T47D (cell line): ENCODE measurements around the gene RBMS3.

Experiments
- DNase-seq, 2 experiments: peaks; one replicate each; pipeline versions ENCODE4 v3.0.0 to v3.0.0-alpha.2; 2011 to 2012; ENCODE audit warnings: low read depth in 1 of 2, low spot score in 1 of 2
- JUND ChIP-seq: IDR thresholded peaks from 2 replicates; pipeline ENCODE4 v1.6.1; 2012; ENCODE audit warnings: low read depth
- in situ Hi-C: cut with HindIII; loops from 2 replicates; pipeline ENCODE4 v1.10.0; 2016; ENCODE audit warnings: low sequenced_read_pairs, low pct_unique_long_range_greater_than_20kb

Gene RBMS3

DNA sequence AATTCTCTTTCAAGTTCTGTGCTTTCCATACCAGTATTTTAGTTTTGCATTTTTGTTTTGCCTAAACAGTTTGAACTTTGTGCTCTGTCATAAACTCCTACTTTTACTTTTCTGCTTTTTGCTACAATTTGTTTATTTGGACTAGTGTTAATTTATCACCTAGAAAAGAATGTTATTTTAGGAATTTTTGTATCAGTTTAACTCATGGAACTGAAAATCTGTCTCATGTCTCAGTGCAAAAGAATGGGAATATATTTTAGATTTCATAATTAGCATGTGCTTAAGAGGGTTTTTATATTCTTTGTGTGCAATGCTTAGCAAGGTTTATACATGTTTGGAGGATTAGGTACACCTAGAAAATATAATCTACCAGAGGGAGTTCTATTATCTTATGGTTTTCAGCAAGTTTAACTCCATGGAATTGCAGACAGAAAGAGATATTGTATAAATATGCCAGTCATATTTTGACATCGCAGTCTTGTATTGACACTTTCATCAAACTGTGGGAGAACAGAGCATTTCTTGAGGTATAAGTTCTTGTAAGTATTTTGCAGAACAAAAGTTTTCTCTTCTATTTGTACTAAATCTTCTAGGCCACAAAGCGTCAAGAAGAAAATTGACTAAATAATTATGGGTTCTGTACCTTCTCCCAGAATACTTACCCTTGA is 409.9 kb downstream of the RBMS3 start:
- no peak for TF ChIP-seq JUND
- no peak for DNase-seq
- in situ Hi-C loops = no loop called here

DNA sequence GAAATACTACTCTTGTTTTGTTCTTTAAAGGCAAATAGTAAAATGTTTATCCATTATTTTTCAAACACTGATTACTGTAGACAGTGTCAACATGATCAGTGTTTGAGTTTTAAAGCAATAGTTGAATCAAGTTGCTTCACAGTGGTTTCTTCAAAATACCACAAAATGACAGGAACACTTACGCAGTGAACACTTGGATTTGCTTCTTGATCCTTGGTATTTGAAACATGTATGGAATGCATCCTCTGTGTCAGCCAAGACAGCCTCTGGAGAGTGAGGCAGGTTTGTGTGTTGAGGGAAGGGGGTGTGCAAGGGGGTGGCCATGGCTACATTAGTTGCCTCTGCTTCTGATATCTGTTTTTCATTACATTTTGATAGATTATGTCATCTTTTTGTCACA is 413.0 kb downstream of the RBMS3 start:
- peak; percentile 23 to 81 for DNase-seq
- in situ Hi-C loops = no loop called here
- no peak for TF ChIP-seq JUND

DNA sequence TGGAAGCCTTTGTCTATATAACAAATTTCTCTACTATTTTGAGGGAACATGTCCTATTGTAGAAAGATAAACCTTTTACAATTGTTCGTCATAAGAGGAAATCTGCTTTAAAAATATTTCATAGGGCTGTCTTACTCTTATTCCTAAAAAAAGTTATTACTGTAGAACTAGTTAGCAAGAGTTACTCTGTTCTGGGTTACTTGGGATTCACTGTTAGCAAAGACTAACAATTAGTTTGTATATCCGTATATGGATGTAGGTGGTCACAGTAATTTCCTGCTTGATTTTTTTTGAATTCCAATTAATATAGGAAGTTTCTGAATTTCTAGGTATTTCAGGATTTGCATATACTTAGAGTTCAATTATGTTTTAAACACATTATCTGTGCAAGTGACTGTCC is 413.5 kb downstream of the RBMS3 start:
- no peak for DNase-seq
- in situ Hi-C loops = no loop called here
- TF ChIP-seq JUND = no peak

DNA sequence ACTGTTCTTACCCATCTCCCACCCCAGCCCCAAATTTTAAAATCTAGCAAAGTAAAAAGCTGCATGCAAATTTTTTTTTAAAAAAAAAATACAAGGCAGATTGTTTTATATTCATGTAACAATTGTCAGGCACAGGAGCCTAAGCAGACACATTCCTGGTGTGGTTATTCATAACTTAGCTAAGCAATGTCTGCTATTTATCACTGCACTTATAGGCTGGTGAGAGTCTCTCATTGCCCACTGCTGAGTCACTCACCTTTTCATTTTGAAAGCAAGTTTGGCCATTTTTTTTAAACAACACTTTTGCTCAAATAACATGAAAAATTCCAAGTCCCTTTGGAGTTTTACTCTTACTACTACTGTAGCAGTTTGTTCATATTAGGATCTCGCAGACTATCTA is 413.9 kb downstream of the RBMS3 start:
- peak in 1 of 2 experiments; percentile 28 for DNase-seq
- in situ Hi-C loops = no loop called here
- TF ChIP-seq JUND = no peak

DNA sequence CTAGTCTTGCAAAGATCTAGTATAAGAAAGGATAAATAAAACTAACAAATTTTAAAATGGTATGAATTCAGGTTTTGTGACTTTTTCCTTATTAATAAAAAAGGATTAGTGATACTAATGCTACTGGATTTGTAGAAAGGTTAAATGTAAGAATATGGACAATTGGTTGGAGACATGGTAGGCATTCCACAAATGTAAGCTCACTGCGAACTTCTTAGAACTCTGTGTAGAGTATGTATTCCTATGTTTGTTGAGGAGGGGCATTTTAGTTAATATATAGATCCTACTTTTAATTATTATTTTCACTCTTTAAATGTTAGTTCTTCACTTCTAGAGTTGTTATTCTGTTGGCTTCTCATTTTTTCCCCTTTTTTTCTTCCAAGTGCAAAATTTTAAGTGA is 414.3 kb downstream of the RBMS3 start:
- DNase-seq = no peak

DNA sequence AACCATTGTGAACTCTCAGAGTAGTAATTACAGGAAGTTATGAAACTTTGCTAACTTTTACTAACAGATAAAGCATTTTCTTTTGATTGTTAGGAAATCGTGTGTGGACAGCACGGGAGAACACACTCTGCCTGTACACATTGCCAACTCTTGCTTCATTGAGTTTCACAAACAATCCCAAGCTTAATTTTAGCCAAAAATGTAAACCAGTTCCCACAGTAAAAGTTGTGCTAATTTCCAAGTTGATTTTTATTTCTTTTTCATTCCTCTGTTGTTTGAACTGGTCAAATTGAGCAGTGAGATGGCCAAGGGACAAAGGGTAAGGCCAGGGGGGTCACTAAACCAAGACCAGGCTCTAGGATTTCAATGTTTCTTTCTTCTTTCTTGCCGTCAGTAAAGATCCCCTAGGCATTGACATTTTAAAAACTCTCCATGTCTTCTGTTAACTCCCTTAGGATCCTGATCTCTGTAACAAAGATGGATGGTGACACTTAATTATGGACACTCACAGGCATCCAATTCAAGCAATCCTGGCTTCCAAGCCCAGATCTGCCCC is 414.9 kb downstream of the RBMS3 start:
- TF ChIP-seq JUND = no peak
- in situ Hi-C loops = no loop called here
- no peak for DNase-seq

More for the DNA sequence above, 414.3 kb downstream of the RBMS3 start:
- in situ Hi-C loops = no loop called here
- TF ChIP-seq JUND = no peak

DNA sequence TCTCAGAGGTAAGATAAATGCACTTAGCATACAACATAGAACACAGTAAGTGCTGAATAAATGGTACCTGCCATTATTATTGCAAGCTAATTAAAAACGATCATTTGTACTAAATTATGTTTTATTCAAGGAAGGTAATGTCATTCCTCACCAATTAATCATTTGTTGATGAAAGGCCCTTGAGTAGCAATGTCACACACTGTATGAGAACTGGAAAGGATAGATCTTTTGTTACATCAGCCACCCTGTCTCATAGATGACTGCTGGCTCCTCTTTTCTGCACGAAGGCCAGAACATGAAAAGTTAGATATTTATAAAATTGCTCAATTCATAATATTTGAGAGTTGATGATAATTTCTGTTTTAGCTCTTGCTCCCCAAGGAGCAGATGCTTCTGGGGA is 415.4 kb downstream of the RBMS3 start:
- TF ChIP-seq JUND = no peak
- DNase-seq = no peak
- in situ Hi-C loops = no loop called here

DNA sequence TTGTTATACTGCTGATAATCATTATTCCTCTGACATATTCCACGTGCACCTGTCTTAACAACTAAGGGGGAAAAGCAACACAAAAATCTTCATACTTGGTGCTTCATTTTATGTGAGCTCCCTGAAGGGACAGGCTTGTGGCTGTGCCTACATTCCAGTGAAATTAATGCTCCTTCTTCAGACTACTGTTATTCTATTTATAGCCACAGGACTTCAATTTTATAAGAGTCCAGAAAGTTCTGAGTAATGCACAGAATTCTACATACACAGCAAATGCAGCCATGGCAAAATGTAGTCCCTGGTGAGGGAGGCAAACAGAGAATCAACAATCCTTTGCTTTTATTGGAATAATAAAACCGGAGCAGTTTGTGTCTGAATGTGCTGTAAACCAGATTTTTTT is 417.1 kb downstream of the RBMS3 start:
- no peak for DNase-seq
- no peak for TF ChIP-seq JUND
- in situ Hi-C loops = no loop called here

DNA sequence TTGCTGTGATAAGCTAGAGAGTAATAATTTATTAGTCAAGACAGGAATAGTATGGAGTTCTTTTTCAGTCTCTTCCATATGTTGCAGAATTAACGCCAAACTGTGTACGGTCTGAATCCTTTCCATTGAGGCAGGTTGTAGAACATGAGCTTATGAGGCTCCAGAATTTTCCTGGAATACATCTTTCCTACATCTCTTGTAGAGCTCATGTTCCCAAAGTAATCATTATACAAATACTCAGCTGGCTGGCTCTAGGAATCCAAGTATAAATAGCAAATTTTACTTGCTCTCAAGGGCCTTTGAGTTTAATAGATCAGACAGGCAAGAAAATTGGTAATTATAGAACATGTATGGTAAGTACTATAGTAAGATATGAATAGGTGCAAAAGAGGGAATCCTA is 419.4 kb downstream of the RBMS3 start:
- in situ Hi-C loops = no loop called here

DNA sequence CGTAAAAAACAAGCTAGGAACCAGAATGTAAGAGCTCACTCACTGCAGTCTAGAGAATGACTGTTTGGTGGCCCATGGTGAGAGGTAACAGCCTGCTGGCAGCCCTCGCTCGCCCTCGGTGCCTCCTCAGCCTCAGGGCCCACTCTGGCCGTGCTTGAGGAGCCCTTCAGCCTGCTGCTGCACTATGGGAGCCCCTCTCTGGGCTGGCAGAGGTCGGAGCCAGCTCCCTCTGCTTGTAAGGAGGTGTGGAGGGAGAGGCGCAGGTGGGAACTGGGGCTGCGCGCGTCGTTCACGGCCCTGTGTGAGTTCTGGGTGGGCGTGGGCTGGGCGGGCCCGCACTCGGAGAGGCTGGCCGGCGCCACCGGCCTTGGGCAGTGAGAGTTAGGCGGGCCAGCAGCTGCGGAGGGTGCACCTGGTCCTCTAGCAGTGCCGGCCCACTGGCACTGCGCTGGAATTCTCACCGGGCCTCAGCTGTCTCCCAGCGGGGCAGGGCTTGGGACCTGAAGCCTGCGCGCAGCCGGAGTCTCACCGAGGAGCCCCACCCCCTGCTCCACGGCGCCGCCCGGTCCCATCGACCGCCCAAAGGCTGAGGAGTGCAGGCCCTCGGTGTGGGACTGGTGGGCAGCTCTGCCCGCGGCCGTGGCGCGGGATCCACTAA is 420.6 kb downstream of the RBMS3 start:
- TF ChIP-seq JUND = no peak
- in situ Hi-C loops = no loop called here

More for the DNA sequence above, 419.4 kb downstream of the RBMS3 start:
- TF ChIP-seq JUND = no peak
- DNase-seq = no peak

DNA sequence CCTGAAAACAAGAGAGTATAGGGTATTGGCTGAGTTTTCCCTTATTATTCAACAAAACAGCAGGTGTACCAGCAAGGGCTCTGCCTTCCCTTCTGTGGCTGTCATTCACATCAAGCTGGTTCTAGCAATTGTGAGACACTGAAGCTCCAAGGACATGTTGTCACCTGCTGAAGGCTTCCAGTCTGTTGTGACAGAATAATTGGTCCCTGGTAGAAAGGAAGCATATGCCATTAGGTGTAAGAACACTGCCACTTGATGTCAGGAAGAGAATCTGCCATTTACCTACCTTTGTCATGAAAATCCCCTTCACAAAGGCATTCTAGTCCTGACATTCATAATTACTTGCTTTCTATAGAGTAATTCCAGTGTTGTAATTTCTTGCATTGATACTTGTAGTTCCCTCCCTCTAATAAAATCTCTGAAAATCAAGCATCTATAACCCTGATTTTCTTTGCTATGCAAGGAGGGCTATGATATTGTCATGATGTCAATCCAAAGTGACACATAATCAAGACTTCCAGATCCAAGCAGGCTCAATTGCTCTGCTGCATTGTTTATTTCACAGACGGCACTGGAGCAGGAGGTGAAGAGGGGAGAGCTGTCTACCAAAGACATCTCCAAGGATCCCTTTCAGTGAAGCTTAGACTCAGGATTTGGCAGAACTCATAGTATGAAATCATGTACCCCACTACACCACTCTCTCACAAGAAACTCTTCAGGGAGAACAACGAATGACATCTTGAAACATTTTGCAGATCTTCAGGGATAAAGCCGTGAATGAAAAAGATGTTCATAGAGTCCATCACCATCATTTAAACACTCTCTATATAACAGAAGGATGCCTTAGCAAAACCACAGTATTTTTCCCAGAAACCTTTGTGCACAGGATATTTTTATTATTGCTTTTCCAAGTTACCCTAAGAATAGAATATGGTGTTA is 425.3 kb downstream of the RBMS3 start:
- in situ Hi-C loops = no loop called here
- TF ChIP-seq JUND = no peak
- no peak for DNase-seq

More for the DNA sequence above, 420.6 kb downstream of the RBMS3 start:
- DNase-seq = no peak

DNA sequence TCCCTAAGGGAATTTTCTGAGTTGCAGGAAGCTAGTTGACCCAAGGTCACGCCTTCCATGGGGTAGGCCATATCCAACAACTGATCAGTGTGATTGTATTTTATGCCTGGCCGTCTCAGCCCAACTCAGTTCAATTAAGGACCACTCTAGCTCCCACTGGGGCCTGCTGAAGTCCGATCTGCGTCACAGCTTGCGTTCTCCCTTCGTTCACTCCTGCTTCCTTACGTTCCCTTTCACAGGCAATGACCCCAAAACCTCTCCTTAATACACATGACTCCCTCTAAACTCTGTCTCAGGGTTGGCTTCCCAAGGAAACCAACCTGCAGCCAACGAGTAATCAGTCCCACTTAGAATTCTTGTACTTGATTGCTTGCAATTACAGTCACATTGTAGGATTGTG is 428.0 kb downstream of the RBMS3 start:
- in situ Hi-C loops = no loop called here
- no peak for DNase-seq
- no peak for TF ChIP-seq JUND
